Measurements from ENCODE around the gene LRIG2. TPM values are rescaled to one million over a fixed set of nuclear protein-coding genes. Genes with fewer than 3 reads are reported as not detected.

Gene LRIG2
- total and polyA plus RNA-seq, 2 of the 13 experiments (the other 11 are each of a cell fraction or from before 2014, with no cell fraction given), result 8.1 to 12.2 TPM

DNA sequence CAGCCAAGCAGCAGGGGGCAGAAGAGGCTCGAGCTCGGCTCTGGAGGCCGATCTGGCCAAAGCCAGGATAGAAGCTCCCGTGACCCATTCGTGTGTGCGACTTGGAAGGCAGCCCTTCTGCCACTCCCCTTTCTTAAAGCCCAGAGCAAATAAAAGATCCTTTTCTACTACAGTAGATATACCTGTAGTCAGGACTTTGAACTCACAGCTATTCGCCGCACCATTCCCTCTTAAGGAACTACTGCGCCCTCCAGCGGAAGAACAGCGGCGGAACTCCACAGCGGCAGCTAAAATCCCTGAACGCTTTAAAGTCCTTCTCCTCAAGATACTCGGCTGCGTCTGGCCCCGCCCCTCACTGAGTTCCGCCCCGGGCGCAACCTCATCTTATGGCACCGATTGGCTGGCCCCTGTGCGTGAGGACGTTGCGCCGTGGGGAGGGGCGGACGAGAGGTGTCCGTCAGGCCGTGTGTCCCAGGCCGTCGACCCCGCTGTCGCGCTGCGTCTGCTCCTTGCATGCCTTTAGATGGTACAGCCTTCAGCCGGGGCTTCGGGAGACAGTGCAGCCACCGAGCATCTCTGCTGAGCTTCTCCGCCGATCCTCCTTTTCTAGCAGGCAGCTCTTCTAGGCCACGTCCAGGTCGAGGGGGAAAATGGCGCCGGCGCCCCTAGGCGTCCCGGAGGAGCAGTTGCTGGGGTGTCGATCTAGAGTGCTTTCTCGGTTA, at the start of gene LRIG2 (continued):
- TF ChIP-seq, protein P1, sequence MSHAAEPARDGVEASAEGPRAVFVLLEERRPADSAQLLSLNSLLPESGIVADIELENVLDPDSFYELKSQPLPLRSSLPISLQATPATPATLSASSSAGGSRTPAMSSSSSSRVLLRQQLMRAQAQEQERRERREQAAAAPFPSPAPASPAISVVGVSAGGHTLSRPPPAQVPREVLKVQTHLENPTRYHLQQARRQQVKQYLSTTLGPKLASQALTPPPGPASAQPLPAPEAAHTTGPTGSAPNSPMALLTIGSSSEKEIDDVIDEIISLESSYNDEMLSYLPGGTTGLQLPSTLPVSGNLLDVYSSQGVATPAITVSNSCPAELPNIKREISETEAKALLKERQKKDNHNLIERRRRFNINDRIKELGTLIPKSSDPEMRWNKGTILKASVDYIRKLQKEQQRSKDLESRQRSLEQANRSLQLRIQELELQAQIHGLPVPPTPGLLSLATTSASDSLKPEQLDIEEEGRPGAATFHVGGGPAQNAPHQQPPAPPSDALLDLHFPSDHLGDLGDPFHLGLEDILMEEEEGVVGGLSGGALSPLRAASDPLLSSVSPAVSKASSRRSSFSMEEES (CRISPR knock-in tag; IDR thresholded peaks at IDR 0.05), result 0 out of 2 replicates have a peak, but pooled peaks have one; percentile 63
- TF ChIP-seq, protein P2, sequence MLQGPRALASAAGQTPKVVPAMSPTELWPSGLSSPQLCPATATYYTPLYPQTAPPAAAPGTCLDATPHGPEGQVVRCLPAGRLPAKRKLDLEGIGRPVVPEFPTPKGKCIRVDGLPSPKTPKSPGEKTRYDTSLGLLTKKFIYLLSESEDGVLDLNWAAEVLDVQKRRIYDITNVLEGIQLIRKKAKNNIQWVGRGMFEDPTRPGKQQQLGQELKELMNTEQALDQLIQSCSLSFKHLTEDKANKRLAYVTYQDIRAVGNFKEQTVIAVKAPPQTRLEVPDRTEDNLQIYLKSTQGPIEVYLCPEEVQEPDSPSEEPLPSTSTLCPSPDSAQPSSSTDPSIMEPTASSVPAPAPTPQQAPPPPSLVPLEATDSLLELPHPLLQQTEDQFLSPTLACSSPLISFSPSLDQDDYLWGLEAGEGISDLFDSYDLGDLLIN (CRISPR knock-in tag; IDR thresholded peaks at IDR 0.05; ENCODE audit: borderline replicate concordance), result peak; percentile 67; the same call in 1 of the 2 replicates
- TF ChIP-seq HES4 (CRISPR knock-in tag; IDR thresholded peaks at IDR 0.05; ENCODE audit: borderline replicate concordance) (no peak), ZNF484 (CRISPR knock-in tag; IDR thresholded peaks at IDR 0.05; ENCODE audit: borderline replicate concordance, low read depth) (no peak), TCF7 (IDR thresholded peaks at IDR 0.05; ENCODE audit: low read depth) (no peak), IKZF1 (IDR thresholded peaks at IDR 0.05) (no peak), ZFP90 (CRISPR knock-in tag; IDR thresholded peaks at IDR 0.05; ENCODE audit: borderline replicate concordance) (peak; percentile 76; the same call in 1 of the 2 replicates), SNAPC2 (CRISPR knock-in tag; IDR thresholded peaks at IDR 0.05) (peak; percentile 50; the same call in 1 of the 2 replicates), ZKSCAN5 (CRISPR knock-in tag; IDR thresholded peaks at IDR 0.05) (no peak), ZNF24 (IDR thresholded peaks at IDR 0.05) (no peak), FOXA3 (CRISPR knock-in tag; IDR thresholded peaks at IDR 0.05) (peak; percentile 4; the same call in 1 of the 2 replicates), MAFG (CRISPR knock-in tag; IDR thresholded peaks at IDR 0.05) (no peak), ZNF260 (CRISPR knock-in tag; IDR thresholded peaks at IDR 0.05; ENCODE audit: borderline replicate concordance, low read depth) (no peak), ZNF75D (CRISPR knock-in tag; IDR thresholded peaks at IDR 0.05; ENCODE audit: borderline replicate concordance) (no peak), YEATS4 (CRISPR knock-in tag; IDR thresholded peaks at IDR 0.05; ENCODE audit: borderline replicate concordance) (peak; percentile 84)
- TF ChIP-seq, protein P3, sequence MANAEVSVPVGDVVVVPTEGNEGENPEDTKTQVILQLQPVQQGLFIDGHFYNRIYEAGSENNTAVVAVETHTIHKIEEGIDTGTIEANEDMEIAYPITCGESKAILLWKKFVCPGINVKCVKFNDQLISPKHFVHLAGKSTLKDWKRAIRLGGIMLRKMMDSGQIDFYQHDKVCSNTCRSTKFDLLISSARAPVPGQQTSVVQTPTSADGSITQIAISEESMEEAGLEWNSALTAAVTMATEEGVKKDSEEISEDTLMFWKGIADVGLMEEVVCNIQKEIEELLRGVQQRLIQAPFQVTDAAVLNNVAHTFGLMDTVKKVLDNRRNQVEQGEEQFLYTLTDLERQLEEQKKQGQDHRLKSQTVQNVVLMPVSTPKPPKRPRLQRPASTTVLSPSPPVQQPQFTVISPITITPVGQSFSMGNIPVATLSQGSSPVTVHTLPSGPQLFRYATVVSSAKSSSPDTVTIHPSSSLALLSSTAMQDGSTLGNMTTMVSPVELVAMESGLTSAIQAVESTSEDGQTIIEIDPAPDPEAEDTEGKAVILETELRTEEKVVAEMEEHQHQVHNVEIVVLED (CRISPR knock-in tag; IDR thresholded peaks at IDR 0.05; ENCODE audit: borderline replicate concordance), result peak; percentile 99
- TF ChIP-seq, protein P4, sequence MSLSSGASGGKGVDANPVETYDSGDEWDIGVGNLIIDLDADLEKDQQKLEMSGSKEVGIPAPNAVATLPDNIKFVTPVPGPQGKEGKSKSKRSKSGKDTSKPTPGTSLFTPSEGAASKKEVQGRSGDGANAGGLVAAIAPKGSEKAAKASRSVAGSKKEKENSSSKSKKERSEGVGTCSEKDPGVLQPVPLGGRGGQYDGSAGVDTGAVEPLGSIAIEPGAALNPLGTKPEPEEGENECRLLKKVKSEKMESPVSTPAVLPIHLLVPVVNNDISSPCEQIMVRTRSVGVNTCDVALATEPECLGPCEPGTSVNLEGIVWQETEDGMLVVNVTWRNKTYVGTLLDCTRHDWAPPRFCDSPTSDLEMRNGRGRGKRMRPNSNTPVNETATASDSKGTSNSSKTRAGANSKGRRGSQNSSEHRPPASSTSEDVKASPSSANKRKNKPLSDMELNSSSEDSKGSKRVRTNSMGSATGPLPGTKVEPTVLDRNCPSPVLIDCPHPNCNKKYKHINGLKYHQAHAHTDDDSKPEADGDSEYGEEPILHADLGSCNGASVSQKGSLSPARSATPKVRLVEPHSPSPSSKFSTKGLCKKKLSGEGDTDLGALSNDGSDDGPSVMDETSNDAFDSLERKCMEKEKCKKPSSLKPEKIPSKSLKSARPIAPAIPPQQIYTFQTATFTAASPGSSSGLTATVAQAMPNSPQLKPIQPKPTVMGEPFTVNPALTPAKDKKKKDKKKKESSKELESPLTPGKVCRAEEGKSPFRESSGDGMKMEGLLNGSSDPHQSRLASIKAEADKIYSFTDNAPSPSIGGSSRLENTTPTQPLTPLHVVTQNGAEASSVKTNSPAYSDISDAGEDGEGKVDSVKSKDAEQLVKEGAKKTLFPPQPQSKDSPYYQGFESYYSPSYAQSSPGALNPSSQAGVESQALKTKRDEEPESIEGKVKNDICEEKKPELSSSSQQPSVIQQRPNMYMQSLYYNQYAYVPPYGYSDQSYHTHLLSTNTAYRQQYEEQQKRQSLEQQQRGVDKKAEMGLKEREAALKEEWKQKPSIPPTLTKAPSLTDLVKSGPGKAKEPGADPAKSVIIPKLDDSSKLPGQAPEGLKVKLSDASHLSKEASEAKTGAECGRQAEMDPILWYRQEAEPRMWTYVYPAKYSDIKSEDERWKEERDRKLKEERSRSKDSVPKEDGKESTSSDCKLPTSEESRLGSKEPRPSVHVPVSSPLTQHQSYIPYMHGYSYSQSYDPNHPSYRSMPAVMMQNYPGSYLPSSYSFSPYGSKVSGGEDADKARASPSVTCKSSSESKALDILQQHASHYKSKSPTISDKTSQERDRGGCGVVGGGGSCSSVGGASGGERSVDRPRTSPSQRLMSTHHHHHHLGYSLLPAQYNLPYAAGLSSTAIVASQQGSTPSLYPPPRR (CRISPR knock-in tag; IDR thresholded peaks at IDR 0.05; ENCODE audit: borderline replicate concordance), result no peak
- TF ChIP-seq, protein P5, sequence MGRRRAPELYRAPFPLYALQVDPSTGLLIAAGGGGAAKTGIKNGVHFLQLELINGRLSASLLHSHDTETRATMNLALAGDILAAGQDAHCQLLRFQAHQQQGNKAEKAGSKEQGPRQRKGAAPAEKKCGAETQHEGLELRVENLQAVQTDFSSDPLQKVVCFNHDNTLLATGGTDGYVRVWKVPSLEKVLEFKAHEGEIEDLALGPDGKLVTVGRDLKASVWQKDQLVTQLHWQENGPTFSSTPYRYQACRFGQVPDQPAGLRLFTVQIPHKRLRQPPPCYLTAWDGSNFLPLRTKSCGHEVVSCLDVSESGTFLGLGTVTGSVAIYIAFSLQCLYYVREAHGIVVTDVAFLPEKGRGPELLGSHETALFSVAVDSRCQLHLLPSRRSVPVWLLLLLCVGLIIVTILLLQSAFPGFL (CRISPR knock-in tag; IDR thresholded peaks at IDR 0.05), result 0 out of 2 replicates have a peak, but pooled peaks have one; percentile 68

All from HepG2 (cell line).